Neural cell (in vitro differentiated cells): ENCODE data around the gene PRKCZ. TPM values are rescaled to one million over a fixed set of nuclear protein-coding genes. Genes with fewer than 3 reads are reported as not detected.
"Not testable (repeated sequence)": the region's sequence is repeated elsewhere in the genome, so short reads cannot be mapped to it uniquely, and the experiment has no call there.

Experiments
- H2AFZ ChIP-seq: fragments of 200-600, 300-800 bp; sonication (generic), shearing (Covaris generic); 2 replicates; pipeline ENCODE4 v1.6.0; 2014; ENCODE audit warnings: low read depth, mild to moderate bottlenecking, antibody characterized with exemption, low read length, moderate library complexity
- H3F3A ChIP-seq: fragments of 200-600 bp; shearing (Covaris generic); 2 replicates; pipeline ENCODE4 v1.6.1; 2016; ENCODE audit warnings: mild to moderate bottlenecking, moderate library complexity, mixed read lengths, antibody characterized with exemption, low read length; ENCODE audit not compliant: insufficient read depth, poor library complexity, severe bottlenecking
- H3K27ac ChIP-seq: fragments of 200-600, 300-800 bp; sonication (generic), shearing (Covaris generic); 2 replicates; pipeline ENCODE4 v1.5.1; 2014; ENCODE audit warnings: mild to moderate bottlenecking, low read length, moderate library complexity
- H3K27me3 ChIP-seq: fragments of 300-800, 200-600 bp; sonication (generic), shearing (Covaris generic); 2 replicates; pipeline ENCODE4 v1.6.0; 2014; ENCODE audit warnings: mild to moderate bottlenecking, low read depth, low read length, moderate library complexity; ENCODE audit not compliant: insufficient read depth
- H3K36me3 ChIP-seq: fragments of 300-800, 200-600 bp; sonication (generic), shearing (Covaris generic); 2 replicates; pipeline ENCODE4 v1.5.1; 2014; ENCODE audit warnings: mild to moderate bottlenecking, antibody characterized with exemption, low read length, moderate library complexity; ENCODE audit not compliant: insufficient read depth
- H3K4me2 ChIP-seq: fragments of 300-800, 200-600 bp; sonication (generic), shearing (Covaris generic); 2 replicates; pipeline ENCODE4 v1.6.0; 2014; ENCODE audit warnings: mild to moderate bottlenecking, low read length
- H3K4me3 ChIP-seq: fragments of 300-800, 200-600 bp; sonication (generic), shearing (Covaris generic); 2 replicates; pipeline ENCODE4 v1.5.1; 2014; ENCODE audit warnings: mild to moderate bottlenecking, low read length, moderate library complexity
- H3K79me2 ChIP-seq: fragments of 200-600 bp; shearing (Covaris generic); replicated peaks from 2 replicates; pipeline ENCODE4 v1.6.0; 2014; ENCODE audit warnings: mild to moderate bottlenecking, low read length, moderate library complexity; ENCODE audit not compliant: insufficient read depth
- H3K9ac ChIP-seq: fragments of 300-800, 200-600 bp; sonication (generic), shearing (Covaris generic); 2 replicates; pipeline ENCODE4 v1.6.1; 2016; ENCODE audit warnings: mild to moderate bottlenecking, low read length, mixed read lengths
- H3K9me2 ChIP-seq: fragments of 200-600 bp; shearing (Covaris generic); 2 replicates; pipeline ENCODE4 v1.6.1; 2016; ENCODE audit warnings: mild to moderate bottlenecking, low read length, mixed read lengths; ENCODE audit not compliant: insufficient read depth
- H3K9me3 ChIP-seq: fragments of 200-600, 300-800 bp; sonication (generic), shearing (Covaris generic); 2 replicates; pipeline ENCODE4 v1.6.1; 2016; ENCODE audit warnings: mild to moderate bottlenecking, mixed run types, low read length, moderate library complexity, mixed read lengths
- H4K20me1 ChIP-seq: fragments of 200-600 bp; shearing (Covaris generic); 2 replicates; pipeline ENCODE4 v1.6.1; 2016; ENCODE audit warnings: mild to moderate bottlenecking, mixed run types; ENCODE audit not compliant: insufficient read depth
- EP300 ChIP-seq: fragments of 450-650 bp; conservative IDR thresholded peaks from 2 replicates; pipeline ENCODE4 v1.6.1; 2014; ENCODE audit warnings: antibody characterized with exemption, mild to moderate bottlenecking, moderate library complexity; ENCODE audit not compliant: poor library complexity, severe bottlenecking
- EZH2 ChIP-seq: fragments of 200-600, 300-800 bp; shearing (Covaris generic), sonication (generic); IDR thresholded peaks from 2 replicates; pipeline ENCODE4 v1.6.1; 2014; ENCODE audit warnings: antibody characterized with exemption, low read length, borderline replicate concordance, mild to moderate bottlenecking; ENCODE audit not compliant: insufficient read depth, poor library complexity, severe bottlenecking
- MXI1 ChIP-seq: fragments of 450-650 bp; conservative IDR thresholded peaks from 2 replicates; pipeline ENCODE4 v1.6.1; 2014; ENCODE audit warnings: antibody characterized with exemption, mild to moderate bottlenecking; ENCODE audit not compliant: poor library complexity, severe bottlenecking
- POLR2AphosphoS5 ChIP-seq: IDR thresholded peaks from 2 replicates; pipeline ENCODE4 v1.6.1; 2012
- RAD21 ChIP-seq: fragments of 450-650 bp; conservative IDR thresholded peaks from 2 replicates; pipeline ENCODE4 v1.6.1; 2014; ENCODE audit warnings: antibody characterized with exemption, mild to moderate bottlenecking, moderate library complexity
- SMC3 ChIP-seq: fragments of 450-650 bp; conservative IDR thresholded peaks from 2 replicates; pipeline ENCODE4 v1.6.1; 2014; ENCODE audit warnings: antibody characterized with exemption, mild to moderate bottlenecking, moderate library complexity; ENCODE audit not compliant: poor library complexity
- TAF1 ChIP-seq: IDR thresholded peaks from 2 replicates; pipeline ENCODE4 v1.6.1; 2012; ENCODE audit warnings: low read depth
- polyA plus RNA-seq: library from polyadenylated mRNA; depleted of rRNA; stranded (reverse); fragments of >200 nt; gene quantifications from 2 replicates; pipeline ENCODE4 v1.2.3, GENCODE V29; 2014
- TF ChIP-seq, protein P1 (sequence below): fragments of 450-650 bp; IDR thresholded peaks from 2 replicates; pipeline ENCODE4 v1.5.1; 2014; ENCODE audit warnings: antibody characterized with exemption, mild to moderate bottlenecking, moderate library complexity; ENCODE audit not compliant: poor library complexity, severe bottlenecking
- TF ChIP-seq, protein P2 (sequence below): IDR thresholded peaks from 2 replicates; pipeline ENCODE4 v1.6.1; 2012; ENCODE audit warnings: borderline replicate concordance

The PRKCZ gene
- polyA plus RNA-seq, 1 donor from 2014 or later: 54.9 TPM

DNA sequence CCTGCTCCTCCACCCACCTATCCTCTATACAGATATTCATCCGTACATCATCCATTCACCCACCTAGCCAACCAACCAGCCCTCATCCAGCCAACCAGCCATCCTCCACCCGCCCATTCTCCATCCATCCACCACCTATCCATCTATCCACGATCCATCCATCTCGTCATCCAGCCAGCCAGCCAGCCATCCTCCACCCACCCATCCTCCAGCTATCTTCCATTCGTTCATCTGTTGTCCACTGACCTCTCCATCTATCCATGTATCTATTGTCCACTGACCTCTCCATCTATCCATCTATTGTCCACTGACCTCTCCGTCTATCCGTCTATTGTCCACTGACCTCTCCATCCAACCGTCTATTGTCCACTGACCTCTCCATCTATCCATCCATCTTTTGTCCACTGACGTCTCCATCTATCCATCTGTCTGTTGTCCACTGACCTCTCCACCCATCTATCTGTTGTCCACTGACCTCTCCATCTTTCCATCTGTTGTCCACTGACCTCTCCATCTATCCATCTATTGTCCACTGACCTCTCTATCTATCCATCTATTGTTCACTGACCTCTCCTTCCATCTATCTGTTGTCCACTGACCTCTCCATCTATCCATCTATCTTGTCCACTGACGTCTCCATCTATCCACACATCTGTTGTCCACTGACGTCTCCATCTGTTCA is 96.8 kb downstream of the PRKCZ start:
- Histone ChIP-seq H3K9ac (no peak overlapping the region), H3K79me2 (no peaks in the 10 kb centered on the region), H4K20me1 (no peaks in the 10 kb centered on the region), H3K9me3 (no peaks in the 10 kb centered on the region), H3F3A (no peaks in the 10 kb centered on the region), H3K27me3 (no peaks in the 10 kb centered on the region), H3K4me2 (no peak overlapping the region), H2AFZ (no peak overlapping the region), H3K4me3 (no peak overlapping the region), H3K36me3 (no peaks in the 10 kb centered on the region), H3K27ac (no peak overlapping the region), H3K9me2 (no peaks in the 10 kb centered on the region)
- TF ChIP-seq POLR2AphosphoS5: no peak
- TF ChIP-seq RAD21: no peak
- TF ChIP-seq, protein P1, sequence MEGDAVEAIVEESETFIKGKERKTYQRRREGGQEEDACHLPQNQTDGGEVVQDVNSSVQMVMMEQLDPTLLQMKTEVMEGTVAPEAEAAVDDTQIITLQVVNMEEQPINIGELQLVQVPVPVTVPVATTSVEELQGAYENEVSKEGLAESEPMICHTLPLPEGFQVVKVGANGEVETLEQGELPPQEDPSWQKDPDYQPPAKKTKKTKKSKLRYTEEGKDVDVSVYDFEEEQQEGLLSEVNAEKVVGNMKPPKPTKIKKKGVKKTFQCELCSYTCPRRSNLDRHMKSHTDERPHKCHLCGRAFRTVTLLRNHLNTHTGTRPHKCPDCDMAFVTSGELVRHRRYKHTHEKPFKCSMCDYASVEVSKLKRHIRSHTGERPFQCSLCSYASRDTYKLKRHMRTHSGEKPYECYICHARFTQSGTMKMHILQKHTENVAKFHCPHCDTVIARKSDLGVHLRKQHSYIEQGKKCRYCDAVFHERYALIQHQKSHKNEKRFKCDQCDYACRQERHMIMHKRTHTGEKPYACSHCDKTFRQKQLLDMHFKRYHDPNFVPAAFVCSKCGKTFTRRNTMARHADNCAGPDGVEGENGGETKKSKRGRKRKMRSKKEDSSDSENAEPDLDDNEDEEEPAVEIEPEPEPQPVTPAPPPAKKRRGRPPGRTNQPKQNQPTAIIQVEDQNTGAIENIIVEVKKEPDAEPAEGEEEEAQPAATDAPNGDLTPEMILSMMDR: no peak
- no peak for TF ChIP-seq TAF1
- TF ChIP-seq MXI1: no peak
- no peak for TF ChIP-seq EZH2
- TF ChIP-seq SMC3: no peak
- TF ChIP-seq EP300: no peak
- TF ChIP-seq, protein P2, sequence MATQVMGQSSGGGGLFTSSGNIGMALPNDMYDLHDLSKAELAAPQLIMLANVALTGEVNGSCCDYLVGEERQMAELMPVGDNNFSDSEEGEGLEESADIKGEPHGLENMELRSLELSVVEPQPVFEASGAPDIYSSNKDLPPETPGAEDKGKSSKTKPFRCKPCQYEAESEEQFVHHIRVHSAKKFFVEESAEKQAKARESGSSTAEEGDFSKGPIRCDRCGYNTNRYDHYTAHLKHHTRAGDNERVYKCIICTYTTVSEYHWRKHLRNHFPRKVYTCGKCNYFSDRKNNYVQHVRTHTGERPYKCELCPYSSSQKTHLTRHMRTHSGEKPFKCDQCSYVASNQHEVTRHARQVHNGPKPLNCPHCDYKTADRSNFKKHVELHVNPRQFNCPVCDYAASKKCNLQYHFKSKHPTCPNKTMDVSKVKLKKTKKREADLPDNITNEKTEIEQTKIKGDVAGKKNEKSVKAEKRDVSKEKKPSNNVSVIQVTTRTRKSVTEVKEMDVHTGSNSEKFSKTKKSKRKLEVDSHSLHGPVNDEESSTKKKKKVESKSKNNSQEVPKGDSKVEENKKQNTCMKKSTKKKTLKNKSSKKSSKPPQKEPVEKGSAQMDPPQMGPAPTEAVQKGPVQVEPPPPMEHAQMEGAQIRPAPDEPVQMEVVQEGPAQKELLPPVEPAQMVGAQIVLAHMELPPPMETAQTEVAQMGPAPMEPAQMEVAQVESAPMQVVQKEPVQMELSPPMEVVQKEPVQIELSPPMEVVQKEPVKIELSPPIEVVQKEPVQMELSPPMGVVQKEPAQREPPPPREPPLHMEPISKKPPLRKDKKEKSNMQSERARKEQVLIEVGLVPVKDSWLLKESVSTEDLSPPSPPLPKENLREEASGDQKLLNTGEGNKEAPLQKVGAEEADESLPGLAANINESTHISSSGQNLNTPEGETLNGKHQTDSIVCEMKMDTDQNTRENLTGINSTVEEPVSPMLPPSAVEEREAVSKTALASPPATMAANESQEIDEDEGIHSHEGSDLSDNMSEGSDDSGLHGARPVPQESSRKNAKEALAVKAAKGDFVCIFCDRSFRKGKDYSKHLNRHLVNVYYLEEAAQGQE: no peak

DNA sequence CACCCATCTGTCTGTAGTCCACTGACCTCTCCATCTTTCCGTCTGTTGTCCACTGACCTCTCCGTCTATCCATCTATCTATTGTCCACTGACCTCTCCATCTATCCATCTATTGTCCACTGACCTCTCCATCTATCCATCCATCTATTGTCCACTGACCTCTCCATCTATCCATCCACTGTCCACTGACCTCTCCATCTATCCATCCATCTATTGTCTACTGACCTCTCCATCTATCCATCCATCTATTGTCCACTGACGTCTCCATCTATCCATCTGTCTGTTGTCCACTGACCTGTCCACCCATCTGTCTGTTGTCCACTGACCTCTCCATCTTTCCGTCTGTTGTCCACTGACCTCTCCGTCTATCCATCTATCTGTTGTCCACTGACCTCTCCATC is 97.7 kb downstream of the PRKCZ start:
- H3K27ac ChIP-seq, H2AFZ ChIP-seq, H3K27me3 ChIP-seq, H3K79me2 ChIP-seq, H3K9me2 ChIP-seq, H3F3A ChIP-seq, H4K20me1 ChIP-seq, H3K36me3 ChIP-seq, H3K4me2 ChIP-seq, H3K9ac ChIP-seq, H3K4me3 ChIP-seq, H3K9me3 ChIP-seq: not testable (repeated sequence)

DNA sequence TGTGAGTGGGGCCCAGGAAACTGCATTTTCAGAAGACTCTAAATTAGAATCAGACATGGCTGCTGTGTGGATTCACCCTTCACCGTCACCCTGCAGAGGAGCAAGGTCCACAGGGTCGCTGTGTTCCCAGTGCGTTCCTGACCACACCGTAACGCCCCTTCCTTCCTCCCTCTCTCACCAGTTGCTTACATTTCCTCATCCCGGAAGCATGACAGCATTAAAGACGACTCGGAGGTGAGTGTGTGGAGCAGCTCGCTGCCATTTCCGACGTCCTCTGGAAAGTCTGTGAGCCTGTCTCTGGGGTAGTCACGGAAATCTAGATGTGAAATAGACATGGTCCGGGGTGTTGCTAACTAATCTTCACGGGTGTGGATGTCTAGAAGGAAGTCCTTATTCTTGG is 98.5 kb downstream of the PRKCZ start:
- Histone ChIP-seq H3K9ac (no peak overlapping the region), H2AFZ (no peak overlapping the region), H3K79me2 (no peaks in the 10 kb centered on the region), H3K4me2 (no peak overlapping the region), H3K9me3 (no peaks in the 10 kb centered on the region), H3K9me2 (no peaks in the 10 kb centered on the region), H3K36me3 (no peaks in the 10 kb centered on the region), H3K27me3 (no peaks in the 10 kb centered on the region), H3K27ac (no peak overlapping the region), H3F3A (no peaks in the 10 kb centered on the region), H3K4me3 (no peak overlapping the region), H4K20me1 (no peaks in the 10 kb centered on the region)
- no peak for TF ChIP-seq POLR2AphosphoS5
- TF ChIP-seq, protein P2: no peak
- TF ChIP-seq TAF1: no peak
- TF ChIP-seq, protein P1: no peak
- no peak for TF ChIP-seq EP300
- no peak for TF ChIP-seq MXI1
- no peak for TF ChIP-seq SMC3
- no peak for TF ChIP-seq EZH2
- TF ChIP-seq RAD21: no peak
